GM18907 (cell line): ENCODE results near the gene CASQ1.

ENCODE experiments used
- ATAC-seq: cut with Tn5 transposase; IDR thresholded peaks from one replicate; pipeline ENCODE4 v1.9.1; 2021; ENCODE audit warnings: mild to moderate bottlenecking, moderate library complexity; ENCODE audit not compliant: unreplicated experiment

The CASQ1 gene

GRCh38 chr1:160189649-160190625 lies at the start of gene CASQ1:
Gene CASQ1, plus strand, starts transcription at chr1:160190575. Its CDS starts 177 bp downstream, at chr1:160190752.
- no peak for ATAC-seq

GRCh38 chr1:160143695-160144094 lies 46.7 kb upstream of the CASQ1 start:
- ATAC-seq = no peak

GRCh38 chr1:160144921-160145320 lies 45.5 kb upstream of the CASQ1 start:
- no peak for ATAC-seq

- no peak for ATAC-seq
Observed at GRCh38 chr1:160146107-160146506, 44.3 kb upstream of the CASQ1 start.

GRCh38 chr1:160148121-160148520 lies 42.3 kb upstream of the CASQ1 start:
- ATAC-seq = no peak

- ATAC-seq = no peak
Observed at GRCh38 chr1:160149233-160149632, 41.1 kb upstream of the CASQ1 start.

- no peak for ATAC-seq
Observed at GRCh38 chr1:160149716-160150115, 40.7 kb upstream of the CASQ1 start.

- no peak for ATAC-seq
Observed at GRCh38 chr1:160151303-160151702, 39.1 kb upstream of the CASQ1 start, which contains the start of gene ATP1A4. Gene ATP1A4, plus strand, starts transcription at chr1:160151603. Its CDS starts 438 bp downstream, at chr1:160152041.

- no peak for ATAC-seq
Observed at GRCh38 chr1:160154790-160155189, 35.6 kb upstream of the CASQ1 start.

- no peak for ATAC-seq
Observed at GRCh38 chr1:160156361-160156760, 34.0 kb upstream of the CASQ1 start.

- no peak for ATAC-seq
Observed at GRCh38 chr1:160157174-160157573, 33.2 kb upstream of the CASQ1 start.

- ATAC-seq = no peak
Observed at GRCh38 chr1:160158031-160158430, 32.3 kb upstream of the CASQ1 start.

GRCh38 chr1:160158534-160158933 lies 31.8 kb upstream of the CASQ1 start:
- no peak for ATAC-seq

- no peak for ATAC-seq
Observed at GRCh38 chr1:160159846-160160245, 30.5 kb upstream of the CASQ1 start.

GRCh38 chr1:160161965-160162705 lies 28.2 kb upstream of the CASQ1 start:
- ATAC-seq = no peak

GRCh38 chr1:160162931-160163330 lies 27.4 kb upstream of the CASQ1 start:
- no peak for ATAC-seq

GRCh38 chr1:160163615-160164014 lies 26.8 kb upstream of the CASQ1 start:
- ATAC-seq = no peak

- ATAC-seq = no peak
Observed at GRCh38 chr1:160164121-160164520, 26.3 kb upstream of the CASQ1 start.

- ATAC-seq = no peak
Observed at GRCh38 chr1:160166166-160166868, 24.1 kb upstream of the CASQ1 start.

GRCh38 chr1:160167056-160167455 lies 23.3 kb upstream of the CASQ1 start:
- no peak for ATAC-seq

GRCh38 chr1:160167580-160167979 lies 22.8 kb upstream of the CASQ1 start:
- ATAC-seq = no peak
